ENCODE measurements around the gene ERC2.

DNA sequence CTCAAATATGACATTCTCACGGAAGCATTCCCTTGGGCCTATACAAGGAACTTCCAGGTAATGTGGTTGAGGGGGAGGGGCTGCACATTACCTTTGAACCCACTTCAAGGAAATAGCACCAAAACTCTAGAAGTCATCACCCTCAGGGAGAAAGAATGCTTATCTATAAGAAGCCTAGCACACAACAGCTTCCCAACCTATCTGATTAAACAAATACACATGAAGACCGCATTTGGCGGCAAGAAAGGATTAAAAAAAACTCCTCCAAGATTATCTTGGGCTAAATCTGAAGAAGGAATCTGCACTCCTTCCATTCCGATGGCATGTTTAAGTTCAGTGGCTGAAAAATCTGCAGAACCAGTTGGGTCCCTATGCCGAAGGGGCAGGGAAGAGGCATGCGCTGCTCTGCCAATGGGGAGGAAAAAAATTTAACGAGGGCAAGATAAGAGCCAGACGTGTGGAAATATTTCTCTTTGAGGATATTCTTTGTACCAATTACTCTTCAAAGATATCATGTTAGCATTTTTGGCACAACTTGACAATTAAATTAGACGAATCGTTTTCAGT, 899.2 kb downstream of the ERC2 start:
- TF ChIP-seq POLR2A (IDR thresholded peaks at IDR 0.05) (no peak), CTCF (IDR thresholded peaks at IDR 0.05) (no peak), EP300 (IDR thresholded peaks at IDR 0.05) (no peak), POLR2AphosphoS5 (IDR thresholded peaks at IDR 0.05) (no peak)
